HEK293T (cell line): ENCODE data around the gene SLC38A9.

Source experiments
- CTCF ChIA-PET: fragments of 350-600 bp; formaldehyde crosslinking; extraction: SDS; loops from one replicate; lab custom pipeline; 2021; ENCODE audit warnings: antibody characterized with exemption, inconsistent platforms; lab: Yijun Ruan, JAX
- POLR2A ChIA-PET: fragments of 350-600 bp; formaldehyde crosslinking; extraction: SDS; loops from one replicate; lab custom pipeline; 2020; ENCODE audit warnings: antibody characterized with exemption, inconsistent platforms; lab: Yijun Ruan, JAX
- DNase-seq: peaks from one replicate; pipeline ENCODE4 v3.0.0; 2012; ENCODE audit warnings: mixed read lengths; ENCODE audit errors: extremely low spot score
- ARNT ChIP-seq: fragments of 450-650 bp; IDR thresholded peaks from 2 replicates; pipeline ENCODE4 v1.6.1; 2017; ENCODE audit warnings: mild to moderate bottlenecking
- BHLHE40 ChIP-seq: fragments of 450-650 bp; IDR thresholded peaks from 2 replicates; pipeline ENCODE4 v1.6.1; 2016; ENCODE audit warnings: mild to moderate bottlenecking, moderate library complexity, borderline replicate concordance
- CTBP1 ChIP-seq: fragments of 450-650 bp; IDR thresholded peaks from 2 replicates; pipeline ENCODE4 v1.6.1; 2016; ENCODE audit warnings: borderline replicate concordance
- ELF4 ChIP-seq: fragments of 450-650 bp; IDR thresholded peaks from 2 replicates; pipeline ENCODE4 v1.6.1; 2017; ENCODE audit warnings: antibody characterized with exemption
- FOXA1 ChIP-seq: fragments of 450-650 bp; IDR thresholded peaks from 2 replicates; pipeline ENCODE4 v1.6.1; 2016; ENCODE audit warnings: mild to moderate bottlenecking
- FOXK2 ChIP-seq: fragments of 450-650 bp; IDR thresholded peaks from 2 replicates; pipeline ENCODE4 v1.6.1; 2016; ENCODE audit warnings: mild to moderate bottlenecking
- FOXM1 ChIP-seq: fragments of 450-650 bp; IDR thresholded peaks from 2 replicates; pipeline ENCODE4 v1.6.1; 2017; ENCODE audit warnings: mild to moderate bottlenecking, borderline replicate concordance
- HDGF ChIP-seq: fragments of 450-650 bp; IDR thresholded peaks from 2 replicates; pipeline ENCODE4 v1.6.1; 2017; ENCODE audit warnings: antibody characterized with exemption, borderline replicate concordance
- L3MBTL2 ChIP-seq: fragments of 450-650 bp; conservative IDR thresholded peaks from 2 replicates; pipeline ENCODE4 v1.6.1; 2016; ENCODE audit warnings: mild to moderate bottlenecking
- LEF1 ChIP-seq: fragments of 450-650 bp; IDR thresholded peaks from 2 replicates; pipeline ENCODE4 v1.6.1; 2017; ENCODE audit warnings: mild to moderate bottlenecking, borderline replicate concordance
- NFRKB ChIP-seq: fragments of 450-650 bp; IDR thresholded peaks from 2 replicates; pipeline ENCODE4 v1.6.1; 2016; ENCODE audit warnings: mild to moderate bottlenecking, moderate library complexity
- SP1 ChIP-seq: fragments of 450-650 bp; IDR thresholded peaks from 2 replicates; pipeline ENCODE4 v1.6.1; 2017
- SUZ12 ChIP-seq: fragments of 450-650 bp; IDR thresholded peaks from 2 replicates; pipeline ENCODE4 v1.6.1; 2016; ENCODE audit warnings: mild to moderate bottlenecking
- TARDBP ChIP-seq: fragments of 450-650 bp; IDR thresholded peaks from 2 replicates; pipeline ENCODE4 v1.6.1; 2016
- ZNF384 ChIP-seq: fragments of 450-650 bp; IDR thresholded peaks from 2 replicates; pipeline ENCODE4 v1.6.1; 2016
- TF ChIP-seq, protein P1 (sequence below): fragments of 450-650 bp; IDR thresholded peaks from 2 replicates; pipeline ENCODE4 v1.6.1; 2016

Gene SLC38A9

DNA sequence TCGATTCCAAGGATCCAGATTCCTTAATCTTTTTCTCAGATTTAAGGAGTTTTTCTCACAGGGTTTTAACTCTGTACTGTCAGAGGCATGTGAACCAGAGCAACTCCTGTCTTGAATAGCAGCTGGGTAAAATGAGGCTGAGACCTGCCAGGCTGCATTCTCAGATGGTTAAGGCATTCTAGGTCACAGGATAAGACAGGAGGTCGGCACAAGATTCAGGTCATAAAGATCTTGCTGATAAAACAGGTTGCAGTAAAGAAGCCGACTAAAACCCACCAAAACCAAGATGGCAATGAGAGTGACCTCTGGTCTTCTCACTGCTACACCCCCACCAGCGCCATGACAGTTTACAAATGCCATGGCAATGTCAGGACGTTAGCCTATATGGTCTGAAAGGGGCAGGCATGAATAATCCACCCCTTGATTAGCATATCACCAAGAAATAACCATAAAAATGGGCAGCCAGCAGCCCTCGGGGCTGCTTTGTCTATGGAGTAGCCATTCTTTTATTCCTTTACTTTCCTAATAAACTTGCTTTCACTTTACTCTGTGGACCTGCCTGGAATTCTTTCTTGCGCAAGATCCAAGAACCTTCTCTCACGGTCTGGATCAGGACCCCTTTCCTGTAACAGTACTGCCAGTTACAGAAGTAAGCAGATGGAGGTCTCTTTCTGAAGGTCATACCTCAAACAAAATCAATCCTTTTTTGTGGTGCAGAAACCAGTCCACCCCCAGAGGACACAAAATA, 87.1 kb downstream of the SLC38A9 start:
- DNase-seq = no peak
- CTCF ChIA-PET = no interaction called here
- POLR2A ChIA-PET = no interaction called here
- no peak for TF ChIP-seq L3MBTL2

DNA sequence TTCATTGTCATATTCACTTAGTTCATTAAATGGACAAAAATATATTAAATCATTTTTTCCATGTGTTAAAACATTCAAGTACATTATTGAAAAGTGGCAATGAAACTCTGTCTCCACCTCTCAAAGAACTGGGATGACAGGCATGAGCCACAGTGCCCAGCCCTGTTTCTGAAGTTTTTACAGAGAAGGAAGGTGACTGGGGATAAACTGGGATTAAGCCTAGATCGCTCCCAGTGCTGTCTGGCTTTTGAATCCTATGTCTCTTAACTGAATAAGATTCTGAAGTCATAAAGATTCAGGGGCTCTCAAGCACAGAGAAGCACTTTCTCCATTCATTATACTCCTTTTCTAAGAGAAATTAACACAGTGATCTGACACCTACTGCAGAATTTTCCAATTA, 88.3 kb downstream of the SLC38A9 start:
- DNase-seq = no peak
- TF ChIP-seq SP1 (no peak), TARDBP (no peak), HDGF (no peak), L3MBTL2 (no peak), ZNF384 (no peak), ARNT (no peak)
- POLR2A ChIA-PET = no interaction called here
- CTCF ChIA-PET = no interaction called here

DNA sequence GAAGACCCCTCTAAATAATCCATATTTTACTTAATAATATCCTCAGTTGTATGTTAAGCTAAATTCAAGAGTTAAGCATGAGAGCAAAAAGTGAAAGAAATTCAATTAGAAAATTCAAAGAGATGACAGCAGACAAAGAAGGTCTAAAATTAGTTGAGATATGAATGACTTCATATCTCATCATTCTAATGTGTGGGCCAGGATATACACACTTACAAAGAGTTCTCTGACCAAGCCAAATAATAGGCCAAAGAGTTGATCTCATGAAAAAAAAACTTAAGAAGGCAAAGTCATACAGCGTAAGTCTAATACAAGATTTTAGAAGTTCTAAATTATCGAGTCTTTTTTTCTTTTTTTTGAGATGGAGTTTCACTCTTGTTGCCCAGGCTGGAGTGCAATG, 89.7 kb downstream of the SLC38A9 start:
- no peak for TF ChIP-seq LEF1
- no peak for TF ChIP-seq BHLHE40
- TF ChIP-seq ARNT = no peak
- no peak for TF ChIP-seq ZNF384
- TF ChIP-seq SUZ12 = no peak
- no peak for TF ChIP-seq ELF4
- TF ChIP-seq, protein P1, sequence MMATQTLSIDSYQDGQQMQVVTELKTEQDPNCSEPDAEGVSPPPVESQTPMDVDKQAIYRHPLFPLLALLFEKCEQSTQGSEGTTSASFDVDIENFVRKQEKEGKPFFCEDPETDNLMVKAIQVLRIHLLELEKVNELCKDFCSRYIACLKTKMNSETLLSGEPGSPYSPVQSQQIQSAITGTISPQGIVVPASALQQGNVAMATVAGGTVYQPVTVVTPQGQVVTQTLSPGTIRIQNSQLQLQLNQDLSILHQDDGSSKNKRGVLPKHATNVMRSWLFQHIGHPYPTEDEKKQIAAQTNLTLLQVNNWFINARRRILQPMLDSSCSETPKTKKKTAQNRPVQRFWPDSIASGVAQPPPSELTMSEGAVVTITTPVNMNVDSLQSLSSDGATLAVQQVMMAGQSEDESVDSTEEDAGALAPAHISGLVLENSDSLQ = no peak
- no peak for TF ChIP-seq FOXM1
- TF ChIP-seq TARDBP = no peak
- TF ChIP-seq L3MBTL2 = no peak
- TF ChIP-seq HDGF = no peak
- no peak for TF ChIP-seq FOXK2
- no peak for TF ChIP-seq FOXA1
- no peak for TF ChIP-seq CTBP1
- no peak for TF ChIP-seq SP1
- TF ChIP-seq NFRKB = no peak
- CTCF ChIA-PET = no interaction called here
- DNase-seq = no peak
- POLR2A ChIA-PET = no interaction called here

DNA sequence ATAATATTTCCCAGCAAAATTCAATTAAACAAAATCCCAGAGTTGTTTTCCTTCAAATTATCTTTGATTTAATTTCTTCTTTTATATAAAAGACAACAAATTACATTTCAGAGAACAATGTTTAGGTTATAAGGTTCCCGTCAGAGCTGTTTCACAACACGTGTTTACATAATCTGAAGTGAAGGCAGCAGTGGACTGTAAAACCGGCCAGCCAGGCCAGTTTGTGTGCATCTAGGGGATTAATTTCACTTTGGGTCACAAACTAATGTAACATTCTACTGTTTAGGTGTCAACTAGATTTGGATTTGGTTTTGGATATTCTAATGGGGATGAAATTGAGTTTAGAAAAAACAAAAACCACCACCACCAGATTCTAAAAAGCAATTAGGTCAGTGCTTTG, 90.9 kb downstream of the SLC38A9 start:
- no peak for DNase-seq
- TF ChIP-seq ZNF384 (no peak), LEF1 (no peak), SP1 (no peak), ELF4 (no peak), ARNT (no peak), SUZ12 (no peak), FOXK2 (no peak), CTBP1 (no peak), L3MBTL2 (no peak), HDGF (no peak), TARDBP (no peak)
- TF ChIP-seq, protein P1 = no peak
- ChIA-PET CTCF (no interaction called here), POLR2A (no interaction called here)

DNA sequence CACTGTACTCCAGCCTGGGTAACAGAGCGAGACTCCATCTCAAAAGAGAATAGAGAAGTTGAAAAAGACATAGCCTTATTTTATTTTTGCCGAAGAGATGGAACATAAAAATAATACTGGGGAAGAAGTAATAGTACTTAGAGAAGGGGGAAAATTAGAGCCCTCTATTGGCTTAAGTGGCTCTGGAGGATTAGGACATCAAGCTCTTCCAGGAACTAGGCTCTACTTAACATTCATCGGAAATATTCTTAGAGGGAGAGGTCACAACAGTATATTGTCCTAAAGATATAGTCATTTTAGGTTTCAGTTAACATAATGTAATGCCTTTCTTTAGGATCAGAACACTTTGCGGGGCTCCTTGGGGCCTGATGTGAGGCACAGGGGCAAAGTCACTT, 91.4 kb downstream of the SLC38A9 start:
- DNase-seq = no peak
- ChIA-PET CTCF (no interaction called here), POLR2A (no interaction called here)
- TF ChIP-seq CTBP1 (no peak), NFRKB (no peak)

DNA sequence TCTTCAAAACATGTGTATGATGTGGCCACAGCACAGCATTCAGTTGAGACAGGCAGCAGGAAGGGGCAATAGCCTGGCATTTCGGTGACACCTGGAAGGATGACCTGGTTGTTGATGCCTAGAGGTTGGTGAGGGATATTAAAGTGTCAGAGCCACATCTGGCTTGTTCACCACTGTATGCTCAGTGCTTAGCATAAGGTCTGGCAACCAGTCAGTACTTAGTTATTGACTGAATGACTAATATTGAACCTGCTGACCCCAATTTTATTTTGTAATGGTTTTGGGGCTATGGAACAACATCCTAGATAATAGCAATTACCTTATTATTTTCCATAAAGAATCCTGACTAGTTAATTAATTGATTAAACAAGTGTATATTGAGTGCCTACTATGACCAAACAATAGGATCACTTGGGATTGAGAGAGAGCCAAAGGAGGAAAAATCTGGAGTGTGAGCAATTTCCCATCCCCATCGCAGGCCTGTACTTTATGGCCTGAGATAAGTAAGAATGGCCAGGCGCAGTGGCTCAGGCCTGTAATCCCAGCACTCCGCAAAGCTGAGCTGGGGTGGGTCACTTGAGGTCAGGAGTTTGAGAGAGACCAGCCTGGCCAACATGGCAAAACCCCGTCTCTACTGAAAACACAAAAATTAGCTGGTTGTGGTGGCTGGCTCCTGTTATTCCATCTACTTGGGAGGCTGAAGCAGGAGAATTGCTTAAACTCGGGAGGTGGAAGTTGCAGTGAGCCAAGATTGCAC, 91.9 kb downstream of the SLC38A9 start:
- POLR2A ChIA-PET = no interaction called here
- CTCF ChIA-PET = interaction anchor here (0.7 kb wide), 1 partner anchor 7 kb away, joined by 4 read pairs; no protein-coding TSS in a partner anchor
- no peak for TF ChIP-seq LEF1
- TF ChIP-seq FOXA1 = no peak
- TF ChIP-seq L3MBTL2 = no peak
- TF ChIP-seq CTBP1 = no peak
- TF ChIP-seq FOXM1 = no peak
- no peak for TF ChIP-seq BHLHE40
- TF ChIP-seq SUZ12 = no peak
- TF ChIP-seq FOXK2 = no peak
- no peak for TF ChIP-seq SP1
- TF ChIP-seq HDGF = no peak
- no peak for TF ChIP-seq ARNT
- no peak for DNase-seq

DNA sequence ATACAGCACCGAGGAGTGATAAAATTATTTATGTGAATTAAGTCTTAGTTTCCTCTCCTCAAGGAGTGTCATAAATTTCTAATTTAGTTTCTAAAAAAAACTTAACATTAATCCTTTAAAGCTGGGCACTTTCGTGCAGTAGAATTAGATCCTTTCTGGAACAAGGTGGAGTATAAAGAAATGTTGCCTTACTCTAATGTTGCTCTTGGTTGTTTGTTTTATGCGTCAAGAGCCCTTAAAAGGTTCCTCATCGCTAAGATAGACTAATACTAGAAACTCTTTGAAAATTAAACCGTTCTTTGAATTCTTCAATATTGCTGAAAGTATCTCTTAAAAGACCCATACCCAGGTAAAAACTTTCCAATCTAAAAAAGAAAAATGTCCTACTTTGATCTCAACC, 93.8 kb downstream of the SLC38A9 start:
- no peak for TF ChIP-seq HDGF
- TF ChIP-seq TARDBP = no peak
- no peak for TF ChIP-seq ARNT
- ChIA-PET CTCF (no interaction called here), POLR2A (interaction anchor here (1.0 kb wide), 1 partner anchor 25 kb away, joined by 3 read pairs; no protein-coding TSS in a partner anchor)
- DNase-seq = no peak
